SK-N-SH (cell line): ENCODE measurements around the gene S100P. TPM values are rescaled to one million over a fixed set of nuclear protein-coding genes. Genes with fewer than 3 reads are reported as not detected.

Experiments
- CTCF ChIA-PET: fragments of 300-600, 350-600 bp; formaldehyde crosslinking; extraction: SDS; loops from one replicate; lab custom pipeline; 2021; lab: Yijun Ruan, JAX
- POLR2A ChIA-PET: fragments of 350-600 bp; sonication (Branson Sonifier 250); formaldehyde crosslinking; extraction: SDS; loops from one replicate; lab custom pipeline; 2020; ENCODE audit warnings: antibody characterized with exemption, inconsistent platforms; lab: Yijun Ruan, JAX
- DNase-seq: peaks from one replicate; pipeline ENCODE4 v3.0.0; 2012
- H2AFZ ChIP-seq: fragments of 200-600 bp; sonication (generic); 2 replicates; pipeline ENCODE4 v1.8.1; 2016; ENCODE audit warnings: antibody characterized with exemption, mild to moderate bottlenecking, low read depth
- H3F3A ChIP-seq: fragments of 200-600 bp; sonication (generic); replicated peaks from 2 replicates; pipeline ENCODE3; 2016; ENCODE audit warnings: antibody characterized with exemption, mild to moderate bottlenecking; ENCODE audit not compliant: insufficient read depth
- H3K27ac ChIP-seq, 2 experiments: fragments of 200-500 bp in 1 of 2; fragments of 200-600 bp in 1 of 2; sonication (Bioruptor generic) in 1 of 2; sonication (generic), shearing (Covaris generic) in 1 of 2; 2 replicates each; pipeline versions ENCODE4 v1.5.1 to v1.6.1; 2014 to 2016; ENCODE audit warnings: low read depth in 2 of 2, inconsistent platforms in 1 of 2, low read length in 1 of 2, mild to moderate bottlenecking in 1 of 2, mixed read lengths in 1 of 2
- H3K27me3 ChIP-seq: fragments of 200-600 bp; sonication (generic), shearing (Covaris generic); 2 replicates; pipeline ENCODE4 v1.6.1; 2016; ENCODE audit warnings: mixed run types; ENCODE audit not compliant: insufficient read depth
- H3K36me3 ChIP-seq, 2 experiments: fragments of 200-500 bp in 1 of 2; fragments of 200-600 bp in 1 of 2; sonication (Bioruptor generic) in 1 of 2; sonication (generic) in 1 of 2; replicated peaks in 1 of 2; 2 replicates each; pipeline versions ENCODE3 to v1.5.1; 2014 to 2016; ENCODE audit warnings: low read length in 1 of 2, mild to moderate bottlenecking in 1 of 2; ENCODE audit not compliant: insufficient read depth in 2 of 2, control insufficient read depth in 1 of 2
- H3K4me1 ChIP-seq, 2 experiments: fragments of 200-500 bp in 1 of 2; fragments of 200-600 bp in 1 of 2; sonication (Bioruptor generic) in 1 of 2; sonication (generic), shearing (Covaris generic) in 1 of 2; 2 replicates each; pipeline versions ENCODE4 v1.5.1 to v1.6.1; 2014 to 2016; ENCODE audit warnings: low read depth in 1 of 2, low read length in 1 of 2, mixed run types in 1 of 2; ENCODE audit not compliant: insufficient read depth in 2 of 2, control insufficient read depth in 1 of 2
- H3K4me2 ChIP-seq: fragments of 200-600 bp; sonication (generic), shearing (Covaris generic); 2 replicates; pipeline ENCODE4 v1.6.1; 2017; ENCODE audit warnings: mixed run types
- H3K4me3 ChIP-seq, 2 experiments: fragments of 200-500 bp in 1 of 2; fragments of 200-600 bp in 1 of 2; sonication (Bioruptor generic) in 1 of 2; sonication (generic), shearing (Covaris generic) in 1 of 2; 2 replicates each; pipeline versions ENCODE4 v1.5.1 to v1.8.1; 2014 to 2016; ENCODE audit warnings: low read depth in 2 of 2, inconsistent platforms in 1 of 2, low read length in 1 of 2, mild to moderate bottlenecking in 1 of 2, mixed read lengths in 1 of 2, moderate library complexity in 1 of 2
- H3K79me2 ChIP-seq: fragments of 200-600 bp; sonication (generic); 2 replicates; pipeline ENCODE4 v1.8.1; 2017; ENCODE audit warnings: mild to moderate bottlenecking; ENCODE audit not compliant: insufficient read depth
- H3K9ac ChIP-seq: fragments of 200-600 bp; sonication (generic); 2 replicates; pipeline ENCODE4 v1.6.1; 2017; ENCODE audit warnings: mixed run types
- H3K9me2 ChIP-seq: fragments of 200-600 bp; sonication (generic); 2 replicates; pipeline ENCODE4 v1.6.1; 2017; ENCODE audit warnings: mixed run types
- H3K9me3 ChIP-seq: fragments of 200-600 bp; sonication (generic); 2 replicates; pipeline ENCODE4 v1.6.1; 2017; ENCODE audit warnings: mixed run types, mild to moderate bottlenecking, moderate library complexity
- H4K20me1 ChIP-seq: fragments of 200-600 bp; sonication (generic); 2 replicates; pipeline ENCODE4 v1.6.1; 2017; ENCODE audit warnings: mild to moderate bottlenecking, mixed run types; ENCODE audit not compliant: insufficient read depth
- CHD2 ChIP-seq: fragments of 150-350 bp; IDR thresholded peaks from 2 replicates; pipeline ENCODE4 v1.6.1; 2018; ENCODE audit warnings: low read length; ENCODE audit not compliant: partially characterized antibody
- ELF1 ChIP-seq: IDR thresholded peaks from 2 replicates; pipeline ENCODE4 v1.4.0; 2012
- EZH2phosphoT487 ChIP-seq: fragments of 200-600 bp; sonication (generic); IDR thresholded peaks from 2 replicates; pipeline ENCODE4 v1.6.1; 2017; ENCODE audit warnings: low read depth, mixed run types, mild to moderate bottlenecking, antibody characterized with exemption, moderate library complexity, borderline replicate concordance
- GABPA ChIP-seq: IDR thresholded peaks from 2 replicates; pipeline ENCODE4 v1.4.0; 2012; ENCODE audit warnings: low read depth, mild to moderate bottlenecking
- MAX ChIP-seq: IDR thresholded peaks from 2 replicates; pipeline ENCODE4 v1.4.0; 2012; ENCODE audit warnings: low read depth
- NRF1 ChIP-seq: IDR thresholded peaks from 2 replicates; pipeline ENCODE4 v1.6.1; 2012; ENCODE audit warnings: low read depth, mild to moderate bottlenecking, low read length
- POLR2AphosphoS5 ChIP-seq: IDR thresholded peaks from 2 replicates; pipeline ENCODE4 v1.6.1; 2012; ENCODE audit warnings: low read depth, low read length
- RAD21 ChIP-seq: IDR thresholded peaks from 2 replicates; pipeline ENCODE4 v1.6.1; 2012; ENCODE audit warnings: mild to moderate bottlenecking, low read length
- RCOR1 ChIP-seq: fragments of 150-350 bp; IDR thresholded peaks from 2 replicates; pipeline ENCODE4 v1.6.1; 2017; ENCODE audit warnings: antibody characterized with exemption, low read length
- REST ChIP-seq: IDR thresholded peaks from 2 replicates; pipeline ENCODE4 v1.6.1; 2012; ENCODE audit warnings: mild to moderate bottlenecking, low read depth, low read length, moderate library complexity
- RXRA ChIP-seq: IDR thresholded peaks from 2 replicates; pipeline ENCODE4 v1.4.0; 2012; ENCODE audit warnings: low read depth, mild to moderate bottlenecking, borderline replicate concordance
- TAF1 ChIP-seq: IDR thresholded peaks from 2 replicates; pipeline ENCODE4 v1.6.1; 2012; ENCODE audit warnings: low read depth, mild to moderate bottlenecking, low read length, moderate library complexity, borderline replicate concordance
- TCF12 ChIP-seq: IDR thresholded peaks from 2 replicates; pipeline ENCODE4 v1.4.0; 2012
- USF2 ChIP-seq: fragments of 150-350 bp; IDR thresholded peaks from 2 replicates; pipeline ENCODE4 v1.6.1; 2017; ENCODE audit warnings: antibody characterized with exemption, low read length, low read depth, borderline replicate concordance
- WGBS: methylation state at CpG from one replicate; pipeline ENCODE4 v1.1.6; 2017; ENCODE audit warnings: low lambda C conversion rate; 5-methylcytosine and 5-hydroxymethylcytosine counted together
- polyA plus RNA-seq, 3 experiments: library from polyadenylated mRNA; depleted of rRNA; stranded (reverse); fragments of >200 nt; gene quantifications; 2 replicates each; pipeline ENCODE4 v1.2.3, GENCODE V29; 2012
- TF ChIP-seq, protein P1 (sequence below): fragments of 150-350 bp; IDR thresholded peaks from 2 replicates; pipeline ENCODE4 v1.6.1; 2016; ENCODE audit warnings: mild to moderate bottlenecking, low read depth, low read length

S100P gene
- polyA plus RNA-seq, 1 of the 3 experiments (the other 2 are of a cell fraction): not detected

DNA sequence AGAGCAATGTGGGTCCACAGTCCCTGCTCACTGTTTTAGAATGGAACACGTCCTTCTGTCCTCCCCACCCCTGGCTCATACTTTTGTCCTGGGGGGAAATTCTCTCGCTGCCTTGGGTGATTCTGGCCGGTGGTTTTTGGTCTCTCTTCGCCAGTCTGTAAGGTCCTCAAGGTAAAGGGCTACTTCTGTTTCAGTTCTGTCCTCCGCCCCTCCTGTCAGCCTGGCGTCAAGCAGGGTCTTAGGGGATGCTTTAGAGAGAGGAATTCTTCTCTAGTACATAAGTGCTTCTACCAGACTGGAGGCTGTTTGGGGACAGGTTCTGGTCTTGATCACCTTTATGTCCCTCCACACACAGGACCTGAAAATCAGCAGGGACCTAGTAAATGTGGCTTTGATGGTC, 16.6 kb downstream of the S100P start:
- H3K9me3 ChIP-seq: no peaks in the 10 kb centered on the region
- no peaks in the 10 kb centered on the region for H3K27me3 ChIP-seq
- ChIA-PET POLR2A (interaction anchor here (0.6 to 1.5 kb wide), 6 partner anchors 33 to 164 kb away, joined by 3 to 6 read pairs (median 3); partner anchors contain the start of gene MRFAP1), CTCF (interaction anchor here (0.6 to 1.6 kb wide), 6 partner anchors 10 to 372 kb away, joined by 3 to 6 read pairs (median 4); no protein-coding TSS in a partner anchor)
- H3K36me3 ChIP-seq: peaks cover 12 to 15% of the 10 kb centered on the region in 2 experiments
- peak overlapping the region; percentile 100 for H2AFZ ChIP-seq
- H3K4me3 ChIP-seq: peak overlapping the region; percentile 91 to 96
- no peaks in the 10 kb centered on the region for H3K9me2 ChIP-seq
- H3K9ac ChIP-seq: peak overlapping the region; percentile 63; the same call in 1 of the 2 replicates
- peaks cover 13 to 24% of the 10 kb centered on the region in 2 experiments for H3K4me1 ChIP-seq
- TF ChIP-seq POLR2AphosphoS5 (no peak), TAF1 (no peak), GABPA (no peak), RAD21 (no peak), ELF1 (no peak), NRF1 (no peak), CHD2 (no peak), TCF12 (no peak)
- TF ChIP-seq, protein P1, sequence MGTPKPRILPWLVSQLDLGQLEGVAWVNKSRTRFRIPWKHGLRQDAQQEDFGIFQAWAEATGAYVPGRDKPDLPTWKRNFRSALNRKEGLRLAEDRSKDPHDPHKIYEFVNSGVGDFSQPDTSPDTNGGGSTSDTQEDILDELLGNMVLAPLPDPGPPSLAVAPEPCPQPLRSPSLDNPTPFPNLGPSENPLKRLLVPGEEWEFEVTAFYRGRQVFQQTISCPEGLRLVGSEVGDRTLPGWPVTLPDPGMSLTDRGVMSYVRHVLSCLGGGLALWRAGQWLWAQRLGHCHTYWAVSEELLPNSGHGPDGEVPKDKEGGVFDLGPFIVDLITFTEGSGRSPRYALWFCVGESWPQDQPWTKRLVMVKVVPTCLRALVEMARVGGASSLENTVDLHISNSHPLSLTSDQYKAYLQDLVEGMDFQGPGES: no peak
- H3K79me2 ChIP-seq: peaks cover 43% of the 10 kb centered on the region
- H3F3A ChIP-seq: peaks cover 6% of the 10 kb centered on the region
- 12% methylated on average over 6 of the region's 6 CpGs for WGBS
- H3K4me2 ChIP-seq: peak overlapping the region; percentile 95
- H4K20me1 ChIP-seq: no peaks in the 10 kb centered on the region; the same call in 1 of the 2 replicates
- DNase-seq: no peak
- H3K27ac ChIP-seq: peak overlapping the region; percentile 36 to 70; a peak in 3 of 4 replicates

GRCh38 chr4:6710996-6711395, 17.3 kb downstream of the S100P start:
- Histone ChIP-seq H3K4me2 (no peak overlapping the region), H4K20me1 (no peaks in the 10 kb centered on the region; the same call in 1 of the 2 replicates), H3K4me1 (peaks cover 13 to 24% of the 10 kb centered on the region in 2 experiments), H3K4me3 (no peak overlapping the region), H3F3A (peaks cover 6% of the 10 kb centered on the region), H3K27ac (no peak overlapping the region), H3K9me3 (no peaks in the 10 kb centered on the region), H3K9ac (no peak overlapping the region), H3K36me3 (peaks cover 7 to 13% of the 10 kb centered on the region in 2 experiments), H2AFZ (no peak overlapping the region), H3K9me2 (no peaks in the 10 kb centered on the region), H3K27me3 (no peaks in the 10 kb centered on the region), H3K79me2 (peaks cover 36% of the 10 kb centered on the region)
- no peak for DNase-seq
- POLR2A ChIA-PET: no interaction called here
- whole genome bisulfite sequencing: 82% methylated on average over 2 of the region's 2 CpGs
- TF ChIP-seq EZH2phosphoT487: no peak
- TF ChIP-seq, protein P1: no peak
- TF ChIP-seq MAX: no peak
- no peak for TF ChIP-seq REST
- TF ChIP-seq NRF1: no peak
- no peak for TF ChIP-seq RXRA
- no peak for TF ChIP-seq RCOR1
- no peak for TF ChIP-seq USF2
- CTCF ChIA-PET: interaction anchor here (1.6 kb wide), 1 partner anchor 9 kb away, joined by 4 read pairs; no protein-coding TSS in a partner anchor
